Ureter (tissue), 1 donor: Measurements from ENCODE around the gene KIF3B. TPM values are rescaled to one million over a fixed set of nuclear protein-coding genes. Genes with fewer than 3 reads are reported as not detected.
"Not testable (repeated sequence)": the region's sequence is repeated elsewhere in the genome, so short reads cannot be mapped to it uniquely, and the experiment has no call there.

ENCODE experiments used
- DNase-seq: peaks from one replicate; pipeline ENCODE4 v3.0.0-alpha.2; 2020; ENCODE audit warnings: low spot score
- total RNA-seq: library from RNA; stranded (reverse); gene quantifications from one replicate; pipeline ENCODE4 v1.2.4, GENCODE V29; 2023
- donor health status: DM: yes; HTN: yes; CAD: no.

The KIF3B gene
- total RNA-seq, 1 donor from 2014 or later: 35.4 TPM

DNA sequence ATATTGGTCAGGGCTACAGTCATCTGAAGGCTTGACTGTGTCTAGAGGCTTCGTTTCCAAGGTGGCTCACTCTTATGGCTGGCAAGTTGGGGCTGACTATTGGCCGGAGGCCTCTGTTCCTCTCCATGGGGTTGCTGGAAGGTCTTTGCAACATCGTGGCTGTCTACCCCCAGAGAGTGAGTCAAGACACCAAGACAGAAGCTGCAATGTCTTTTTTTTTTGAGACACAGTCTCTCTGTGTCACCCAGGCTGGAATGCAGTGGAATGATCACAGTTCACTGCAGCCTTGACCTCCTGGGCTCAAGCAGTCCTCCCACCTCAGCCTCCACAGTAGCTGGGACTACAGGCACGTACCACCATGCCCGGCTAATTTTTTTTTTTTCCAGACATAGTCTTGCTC lies 29.4 kb upstream of the KIF3B start:
- no peak for DNase-seq

DNA sequence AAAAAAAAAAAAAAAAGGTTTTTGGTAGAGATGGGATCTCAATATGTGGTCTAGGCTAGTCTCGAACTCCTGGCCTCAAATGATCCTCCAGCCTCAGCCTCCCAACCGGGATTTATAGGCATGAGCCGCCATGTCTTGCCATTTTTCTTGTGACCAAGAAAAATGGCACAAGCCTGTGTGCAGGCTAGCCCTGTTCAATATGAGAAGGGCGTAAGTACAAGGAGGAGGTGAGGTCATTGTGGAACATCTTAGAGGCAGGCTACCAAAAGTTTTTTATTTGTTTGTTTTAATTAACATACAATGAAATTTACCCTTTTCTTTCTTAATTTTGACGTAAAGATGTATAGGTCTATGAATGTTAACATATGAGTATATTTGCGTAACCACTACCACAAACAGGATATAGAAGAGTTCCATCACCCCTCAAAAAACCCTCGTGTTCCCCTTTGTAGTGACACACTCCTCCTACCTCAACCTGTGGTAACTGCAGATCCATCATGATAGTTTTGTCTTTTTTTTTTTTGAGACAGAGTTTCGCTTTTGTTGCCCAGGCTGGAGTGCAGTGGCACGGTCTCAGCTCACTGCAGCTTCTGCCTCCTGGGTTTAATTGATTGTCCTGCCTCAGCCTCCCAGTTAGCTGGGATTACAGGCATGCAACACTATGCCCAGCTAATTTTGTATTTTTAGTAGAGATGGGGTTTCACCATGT lies 28.3 kb upstream of the KIF3B start:
- no peak for DNase-seq

DNA sequence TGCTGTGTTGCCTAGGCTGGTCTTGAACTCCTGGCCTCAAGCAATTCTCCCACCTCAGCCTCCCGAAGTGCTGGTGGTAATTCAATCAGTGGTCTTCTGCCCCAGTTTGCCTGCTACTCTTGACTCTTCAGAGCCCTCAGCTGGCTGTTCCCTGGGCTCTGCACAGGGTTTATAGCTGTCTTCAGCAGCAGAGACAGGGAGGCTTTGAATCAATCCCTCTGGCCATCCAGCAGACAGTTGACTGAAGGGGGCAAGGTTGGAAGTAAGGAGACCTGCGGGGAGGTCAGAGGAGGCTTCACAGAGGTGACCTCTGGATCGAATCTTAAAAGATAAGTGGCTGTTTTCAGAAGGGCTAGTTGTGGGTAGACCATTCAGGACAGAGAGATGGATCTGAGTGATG lies 26.0 kb upstream of the KIF3B start:
- DNase-seq: no peak

DNA sequence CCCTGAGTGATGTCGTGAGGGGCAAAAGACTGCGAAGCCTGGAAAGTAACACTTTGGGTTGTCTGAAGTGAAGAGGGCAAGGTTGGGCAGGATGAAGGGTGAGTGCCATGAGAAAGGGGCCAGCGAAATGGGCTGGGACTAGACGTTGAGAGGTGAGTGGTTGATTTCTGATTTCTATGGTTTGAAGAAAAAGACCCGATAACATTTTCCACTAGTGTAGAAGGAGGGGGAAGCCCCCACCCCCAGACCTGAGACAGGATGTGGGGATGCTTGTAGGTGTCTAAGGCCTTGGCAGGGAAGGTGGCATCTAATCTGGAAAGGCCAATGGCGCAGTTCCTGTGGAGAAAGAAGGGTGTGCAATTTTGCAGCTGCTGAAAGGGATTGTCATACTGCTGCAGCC lies 25.3 kb upstream of the KIF3B start:
- no peak for DNase-seq

DNA sequence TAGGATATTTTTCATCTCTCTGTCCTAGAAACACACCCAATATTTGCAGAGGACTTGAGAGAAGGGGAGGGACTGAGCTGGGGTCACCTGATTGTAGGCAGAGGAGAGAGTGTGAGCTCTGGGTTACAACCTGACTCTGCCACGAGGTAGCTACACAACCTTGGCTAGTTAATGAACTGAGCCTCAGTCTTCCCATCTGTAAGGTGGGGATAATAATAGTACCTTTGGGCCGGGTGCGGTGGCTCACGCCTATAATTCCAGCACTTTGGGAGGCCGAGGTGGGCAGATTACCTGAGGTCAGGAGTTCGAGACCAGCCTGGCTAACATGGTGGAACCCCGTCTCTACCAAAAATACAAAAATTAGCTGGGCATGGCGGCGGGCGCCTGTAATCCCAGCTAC lies 16.5 kb upstream of the KIF3B start:
- DNase-seq: not testable (repeated sequence)

DNA sequence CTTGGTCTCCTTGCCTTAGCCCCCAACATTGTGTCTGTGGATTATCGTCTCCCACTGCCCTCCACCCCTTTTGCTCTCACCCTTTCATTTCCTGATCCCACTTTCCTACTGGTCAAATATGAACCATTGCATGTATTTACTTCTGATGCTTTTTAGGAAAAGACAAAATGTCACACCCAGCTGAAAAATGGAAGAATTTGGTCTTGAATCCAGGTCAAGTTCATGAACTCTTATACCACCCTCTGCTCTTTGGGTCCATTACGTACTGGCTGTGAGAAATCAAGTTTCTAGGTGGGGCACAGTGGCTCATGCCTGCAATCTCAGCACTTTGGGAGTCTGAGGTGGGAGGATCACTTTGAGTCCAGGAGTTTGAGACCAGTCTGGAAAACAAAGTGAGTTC lies 15.8 kb upstream of the KIF3B start:
- DNase-seq: no peak

DNA sequence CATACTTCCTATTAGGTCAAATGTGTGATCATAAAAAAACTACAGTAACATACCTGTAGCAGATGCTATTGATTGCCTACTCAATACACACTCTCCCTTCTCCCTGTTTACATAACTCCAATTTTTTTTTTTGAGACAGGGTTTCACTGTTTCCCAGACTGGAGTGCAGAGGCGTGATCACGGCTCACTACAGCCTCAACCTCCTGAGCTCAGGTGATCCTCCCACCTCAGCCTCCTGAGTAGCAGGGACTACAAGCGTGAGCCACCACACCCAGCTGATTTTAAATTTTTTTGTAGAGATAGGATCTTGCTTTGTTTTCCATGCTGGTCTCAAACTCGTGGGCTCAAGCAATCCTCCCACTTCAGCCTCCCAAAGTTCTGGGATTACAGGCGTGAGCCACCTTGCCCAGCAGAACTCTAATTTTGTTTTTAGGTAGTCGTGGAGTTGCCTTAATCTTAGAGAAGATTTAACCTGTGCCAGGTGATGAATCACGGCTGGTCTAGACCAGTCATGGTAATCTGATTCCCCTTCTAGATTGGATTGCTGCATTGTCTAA lies 14.0 kb upstream of the KIF3B start:
- no peak for DNase-seq

DNA sequence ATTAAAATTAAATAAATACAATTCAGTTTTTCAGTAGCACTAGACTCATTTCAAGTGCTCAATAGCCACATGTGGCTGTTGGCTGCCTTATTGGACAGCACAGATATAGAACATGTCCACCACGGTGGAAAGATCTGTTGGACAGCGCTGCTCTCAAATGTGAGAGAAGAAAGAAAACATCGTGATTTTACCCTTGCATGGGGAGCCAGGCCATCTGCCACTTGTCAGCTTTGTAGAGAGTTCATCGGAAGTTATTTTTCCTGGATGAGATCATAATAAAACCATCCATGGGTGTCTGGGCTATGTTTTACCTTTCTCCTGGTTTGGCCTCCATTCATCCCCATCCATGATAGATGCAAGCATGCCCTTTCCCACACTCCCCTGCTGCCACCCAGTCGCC lies 5.8 kb upstream of the KIF3B start:
- no peak for DNase-seq

DNA sequence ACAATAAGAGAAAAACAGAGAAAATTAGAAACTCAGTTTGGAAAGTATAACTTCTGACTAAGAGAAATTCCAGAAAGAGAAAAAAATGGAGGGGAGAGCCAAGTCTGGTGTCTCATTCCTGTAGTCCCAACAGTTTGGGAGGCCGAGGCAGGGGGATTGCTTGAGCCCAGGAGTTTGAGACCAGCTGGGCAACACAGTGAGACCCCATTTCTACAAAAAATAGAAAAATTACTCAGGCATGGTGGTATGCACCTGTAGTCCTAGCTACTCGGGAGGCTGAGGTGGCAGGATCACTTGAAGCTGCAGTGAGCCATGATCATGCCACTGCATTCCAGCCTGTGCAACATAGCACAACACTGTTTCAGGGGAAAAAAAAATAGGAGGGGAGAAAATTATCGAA lies 3.1 kb upstream of the KIF3B start:
- no peak for DNase-seq

DNA sequence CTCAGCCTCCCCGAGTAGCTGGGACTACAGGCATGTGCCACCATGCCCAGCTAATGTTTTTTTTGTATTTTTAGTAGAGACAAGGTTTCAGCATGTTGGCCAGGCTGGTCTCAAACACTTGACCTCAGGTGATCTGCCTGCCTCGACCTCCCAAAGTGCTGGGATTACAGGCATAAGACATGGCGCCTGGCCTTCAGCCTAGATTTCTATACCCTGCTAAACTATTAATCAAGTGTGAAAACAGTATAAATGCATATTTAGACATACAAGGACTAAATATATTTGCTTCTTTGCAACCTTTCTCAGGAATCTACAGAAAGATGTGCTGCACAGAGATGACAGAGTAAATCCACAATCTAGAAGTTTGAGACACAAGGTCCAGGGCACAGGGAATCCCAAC lies 2.3 kb upstream of the KIF3B start:
- not testable (repeated sequence) for DNase-seq

DNA sequence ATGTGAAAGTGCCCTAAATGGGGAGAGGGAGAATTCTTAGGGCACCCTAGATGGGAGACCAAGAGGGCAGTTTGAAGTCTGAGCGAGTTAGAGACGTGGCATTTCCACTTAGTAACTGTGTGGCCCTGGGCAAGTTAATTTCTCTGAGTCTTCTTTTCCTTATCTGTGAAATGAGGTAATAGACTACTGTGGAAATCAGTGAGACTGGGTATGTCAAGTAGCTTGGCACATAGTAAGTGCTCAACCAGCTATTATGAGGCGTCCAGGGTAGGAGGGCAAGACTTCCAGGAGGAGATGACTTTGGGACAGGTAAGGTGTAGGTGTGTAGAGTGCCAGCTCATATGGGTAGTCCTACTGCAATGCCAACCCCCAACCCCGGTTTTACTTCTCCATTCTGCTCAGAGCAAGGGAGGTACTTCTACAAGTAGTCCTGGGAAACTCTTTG lies 770 bp downstream of the KIF3B start:
- DNase-seq: no peak

DNA sequence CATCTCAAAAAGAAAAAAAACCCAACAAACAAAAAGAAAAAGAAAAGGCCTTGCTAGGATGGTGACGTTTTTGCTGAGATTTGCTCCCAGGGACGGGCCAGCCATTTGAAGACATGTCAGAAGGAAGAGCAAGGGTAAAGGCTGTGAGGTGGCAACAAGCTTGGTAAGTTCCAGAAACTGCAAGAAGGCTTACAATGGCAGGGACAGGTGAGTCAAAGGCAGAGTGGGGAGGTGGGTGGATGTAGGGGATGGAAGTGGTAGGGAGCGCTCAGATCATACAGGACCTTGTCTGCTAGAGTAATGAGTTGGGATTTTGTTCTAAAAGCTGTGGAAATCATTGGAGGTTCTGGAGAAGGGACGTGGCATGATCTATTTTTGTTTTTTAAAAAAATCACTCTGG lies 4.3 kb downstream of the KIF3B start:
- no peak for DNase-seq

DNA sequence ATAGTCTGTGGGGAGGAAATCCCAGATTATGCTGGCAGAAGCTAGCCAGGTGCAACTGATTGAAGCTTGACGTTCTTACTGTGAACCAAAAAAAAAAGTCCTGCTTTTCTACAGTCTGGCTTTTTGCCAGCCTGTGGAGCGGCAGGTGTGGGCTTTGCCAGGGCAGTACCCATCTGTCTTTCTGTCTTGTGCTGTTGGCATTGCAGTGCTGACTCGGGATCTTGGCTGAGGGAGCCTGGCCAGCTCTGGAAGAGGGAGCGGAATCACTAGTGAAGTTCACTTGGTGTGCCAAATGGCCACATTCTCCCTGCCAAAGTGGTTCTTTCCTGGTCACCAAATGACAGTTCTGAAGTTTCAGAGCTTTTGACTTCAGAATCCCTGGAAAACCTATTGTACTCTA lies 5.0 kb downstream of the KIF3B start:
- no peak for DNase-seq

DNA sequence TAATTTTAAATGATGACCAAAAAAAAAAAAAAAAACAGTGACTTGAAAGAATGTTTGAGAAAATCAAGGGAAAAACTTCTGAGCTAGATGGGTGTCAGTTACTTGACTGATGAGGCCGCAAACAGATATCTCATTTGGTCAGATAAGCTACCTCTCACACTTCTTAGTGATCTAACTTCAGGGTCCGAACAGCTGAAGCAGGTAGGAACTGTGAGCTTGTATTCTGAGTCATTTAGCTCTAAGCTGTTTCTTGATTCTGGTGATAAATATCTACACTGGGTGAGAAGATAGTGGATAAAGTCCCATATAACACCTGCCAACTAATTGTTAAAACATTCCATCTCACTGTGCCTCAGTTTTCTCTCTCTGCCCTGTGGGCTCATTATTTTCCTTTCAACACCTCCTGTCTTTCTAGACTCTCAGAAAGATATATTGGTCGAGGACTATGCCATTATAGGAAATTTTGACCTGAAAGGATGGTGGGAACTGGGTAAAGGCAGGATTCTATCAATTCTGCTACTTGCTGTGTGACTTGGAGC lies 7.7 kb downstream of the KIF3B start:
- DNase-seq: no peak

DNA sequence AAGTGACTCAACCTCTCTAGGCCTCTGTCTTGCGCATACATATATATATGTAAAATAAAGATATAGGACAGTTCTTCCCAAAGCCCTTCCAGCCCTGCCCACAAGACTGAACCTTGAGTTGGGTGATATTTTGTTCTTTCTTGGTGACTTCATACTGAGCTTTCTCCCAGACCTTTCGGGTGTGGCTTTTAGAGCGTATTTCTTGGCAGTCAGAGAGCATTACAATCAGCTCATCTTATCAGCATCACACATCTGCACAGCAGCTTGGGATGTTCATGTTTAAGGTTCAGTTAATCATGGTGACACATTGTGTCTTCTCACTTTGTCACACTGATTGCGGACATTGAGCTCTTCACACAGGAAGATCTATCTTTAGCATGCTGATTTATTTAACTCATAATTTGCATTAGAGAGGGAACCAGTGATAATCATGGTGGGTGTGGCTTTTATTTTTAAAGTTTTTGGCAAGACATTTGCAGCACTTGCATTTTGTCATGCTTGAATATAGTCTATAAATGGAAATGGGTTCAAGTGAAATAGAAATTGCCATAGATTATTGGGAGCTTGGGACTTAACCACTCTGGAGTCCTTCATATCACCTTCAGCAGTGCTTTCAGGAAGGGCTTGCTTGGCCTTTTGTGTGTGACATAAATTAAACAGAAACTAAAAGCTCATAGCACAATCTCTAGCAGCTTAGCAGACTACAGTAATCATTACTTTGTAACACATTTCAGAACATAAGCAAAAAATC lies 8.3 kb downstream of the KIF3B start:
- DNase-seq: no peak

DNA sequence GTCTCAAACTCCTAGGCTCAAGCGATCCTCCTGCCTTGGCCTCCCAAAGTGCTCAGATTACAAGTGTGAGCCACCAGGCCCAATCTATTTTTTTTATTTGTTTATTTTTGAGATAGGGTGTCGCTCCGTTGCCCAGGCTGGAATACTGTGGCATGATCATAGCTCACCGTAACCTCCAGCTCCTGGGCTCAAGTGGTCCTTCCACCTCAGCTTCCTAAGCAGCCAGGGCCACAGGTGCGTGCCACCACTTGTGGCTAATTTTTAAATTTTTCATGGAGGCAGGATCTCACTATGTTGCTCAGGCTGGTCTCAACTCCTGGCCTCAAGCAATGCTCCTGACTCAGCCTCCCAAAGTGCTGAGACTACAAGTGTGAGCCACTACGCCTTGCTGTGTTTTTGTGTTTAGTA lies 9.8 kb downstream of the KIF3B start:
- no peak for DNase-seq

DNA sequence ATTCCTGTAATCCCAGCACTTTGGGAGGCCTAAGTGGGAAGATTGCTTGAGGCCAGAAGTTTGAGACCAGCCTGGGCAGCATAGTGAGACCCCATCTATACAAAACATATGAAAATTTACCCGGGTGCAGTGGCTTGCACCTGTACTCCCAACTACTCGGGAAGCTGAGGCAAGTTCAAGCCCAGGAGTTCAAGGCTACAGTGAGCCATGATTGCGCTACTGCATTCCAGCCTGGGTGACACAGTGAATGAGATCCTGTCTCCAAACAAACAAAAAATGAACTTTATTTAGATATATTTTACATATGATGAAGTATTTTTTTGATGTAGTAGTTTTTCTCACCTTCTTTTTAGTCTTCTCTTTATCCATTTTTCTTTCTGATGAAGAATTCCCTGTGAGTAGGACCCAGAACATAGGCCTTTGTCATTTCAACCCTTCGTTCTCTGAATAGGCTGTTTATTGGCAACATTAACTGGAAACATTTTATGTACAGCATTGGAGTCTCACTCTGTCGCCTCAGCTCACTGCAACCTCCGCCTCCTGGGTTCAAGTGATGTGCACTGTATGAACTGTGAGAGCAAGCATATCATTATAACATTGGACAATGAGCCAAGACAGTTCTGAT lies 10.9 kb downstream of the KIF3B start:
- no peak for DNase-seq

DNA sequence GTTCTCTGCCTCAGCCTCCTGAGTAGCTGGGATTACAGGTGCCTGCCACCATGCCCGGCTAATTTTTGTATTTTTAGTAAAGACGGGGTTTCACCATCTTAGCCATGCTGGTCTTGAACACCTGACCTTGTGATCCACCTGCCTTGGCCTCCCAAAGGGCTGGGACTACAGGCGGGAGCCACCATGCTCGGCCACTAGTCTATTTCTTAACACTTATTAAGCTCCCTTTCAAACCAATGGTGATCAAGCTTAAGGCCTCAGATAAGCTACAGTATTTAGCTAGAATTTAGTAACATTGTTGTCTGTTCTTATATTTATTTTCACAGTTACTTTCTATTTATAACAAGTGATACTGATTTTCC lies 11.8 kb downstream of the KIF3B start:
- not testable (repeated sequence) for DNase-seq

DNA sequence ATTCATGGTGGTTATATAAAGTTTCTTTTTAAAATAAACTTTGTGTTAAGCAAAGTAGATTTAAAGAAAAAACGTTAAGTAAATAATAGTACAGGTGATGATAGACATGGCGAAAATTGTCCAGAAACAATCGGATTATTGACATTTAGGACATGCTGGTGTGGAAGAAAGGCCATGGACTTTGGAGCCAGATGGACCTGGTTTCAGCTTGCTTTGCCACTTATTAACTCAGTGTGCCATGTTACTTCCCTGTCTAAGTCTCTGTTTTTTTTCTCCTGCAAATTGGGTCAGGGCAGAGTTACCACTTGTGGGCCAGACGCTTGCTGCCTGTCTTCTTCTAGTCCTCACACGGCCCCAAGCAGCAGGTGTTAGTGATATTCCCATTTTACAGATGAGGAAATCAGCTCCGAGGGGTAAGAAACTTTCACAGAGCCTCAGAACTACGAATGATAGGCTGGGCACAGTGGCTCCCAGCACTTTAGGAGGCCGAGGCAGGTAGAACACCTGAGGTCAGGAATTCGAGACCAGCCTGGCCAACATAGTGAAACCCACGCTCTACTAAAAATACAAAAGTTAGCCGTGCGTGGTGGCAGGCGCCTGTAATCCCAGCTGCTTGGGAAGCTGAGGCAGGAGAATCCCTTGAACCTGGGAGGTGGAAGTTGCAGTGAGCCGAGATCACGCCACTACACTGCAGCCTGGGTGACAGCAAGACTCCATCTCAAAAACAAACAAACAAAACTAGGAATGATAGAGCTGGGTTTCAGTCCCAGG lies 12.4 kb downstream of the KIF3B start:
- DNase-seq: no peak

DNA sequence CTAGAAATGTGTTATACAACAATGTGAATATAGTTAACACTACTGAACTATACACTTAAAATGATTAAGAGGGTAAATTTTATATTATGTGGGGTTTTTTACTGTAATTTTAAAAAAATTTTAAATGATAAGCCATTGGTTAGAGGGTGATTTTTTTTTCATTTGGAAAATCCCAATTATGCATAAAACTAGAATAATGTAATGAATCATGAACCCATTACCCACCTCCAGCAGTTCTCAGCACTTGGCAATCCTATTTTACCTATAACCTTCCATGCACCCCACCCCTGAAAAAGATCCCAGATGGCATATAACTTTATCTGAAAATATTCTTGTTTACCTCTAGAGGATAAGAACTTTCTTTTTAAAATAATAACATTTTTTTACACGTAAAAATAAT lies 13.7 kb downstream of the KIF3B start:
- DNase-seq: no peak

DNA sequence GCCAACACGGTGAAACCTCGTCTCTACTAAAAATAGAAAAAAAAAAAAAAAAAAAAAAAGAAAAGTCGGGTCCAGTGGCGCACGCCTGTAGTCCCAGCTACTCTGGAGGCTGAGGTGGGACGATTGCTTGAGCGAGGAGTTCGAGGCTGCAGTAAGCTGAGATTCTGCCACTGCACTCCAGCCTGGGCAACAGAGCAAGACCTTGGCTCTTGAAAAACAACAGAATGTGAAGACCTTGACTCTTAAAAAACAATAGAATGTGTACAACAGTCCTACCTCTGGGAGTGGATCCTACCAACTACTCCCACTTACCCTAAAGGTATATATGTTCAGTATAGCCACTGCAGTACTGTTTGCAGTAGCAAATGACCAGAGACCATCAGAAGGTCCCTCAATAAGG lies 15.1 kb downstream of the KIF3B start:
- no peak for DNase-seq

DNA sequence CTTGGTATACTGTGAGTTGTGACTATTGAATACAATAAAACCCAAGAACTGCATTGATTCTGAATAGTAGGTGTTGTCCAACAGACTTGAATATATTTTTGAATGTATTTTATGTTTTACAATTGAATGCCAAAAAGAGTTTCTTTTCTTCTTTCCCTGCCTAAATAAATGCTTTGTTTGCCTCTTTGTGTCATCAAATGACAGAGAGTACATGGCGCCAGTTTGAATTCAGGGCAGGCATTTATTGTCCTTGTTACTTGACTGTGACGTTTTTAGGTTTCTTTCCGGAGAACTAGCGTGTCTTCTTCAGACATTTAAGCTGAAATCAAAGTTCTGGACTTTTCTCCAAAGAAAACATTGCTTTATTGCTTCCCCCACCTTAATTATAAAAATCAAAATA lies 16.6 kb downstream of the KIF3B start:
- DNase-seq: no peak
